ENCODE results near the gene LPA.
"Not testable (repeated sequence)": the region's sequence is repeated elsewhere in the genome, so short reads cannot be mapped to it uniquely, and the experiment has no call there.

LPA gene, protein sequence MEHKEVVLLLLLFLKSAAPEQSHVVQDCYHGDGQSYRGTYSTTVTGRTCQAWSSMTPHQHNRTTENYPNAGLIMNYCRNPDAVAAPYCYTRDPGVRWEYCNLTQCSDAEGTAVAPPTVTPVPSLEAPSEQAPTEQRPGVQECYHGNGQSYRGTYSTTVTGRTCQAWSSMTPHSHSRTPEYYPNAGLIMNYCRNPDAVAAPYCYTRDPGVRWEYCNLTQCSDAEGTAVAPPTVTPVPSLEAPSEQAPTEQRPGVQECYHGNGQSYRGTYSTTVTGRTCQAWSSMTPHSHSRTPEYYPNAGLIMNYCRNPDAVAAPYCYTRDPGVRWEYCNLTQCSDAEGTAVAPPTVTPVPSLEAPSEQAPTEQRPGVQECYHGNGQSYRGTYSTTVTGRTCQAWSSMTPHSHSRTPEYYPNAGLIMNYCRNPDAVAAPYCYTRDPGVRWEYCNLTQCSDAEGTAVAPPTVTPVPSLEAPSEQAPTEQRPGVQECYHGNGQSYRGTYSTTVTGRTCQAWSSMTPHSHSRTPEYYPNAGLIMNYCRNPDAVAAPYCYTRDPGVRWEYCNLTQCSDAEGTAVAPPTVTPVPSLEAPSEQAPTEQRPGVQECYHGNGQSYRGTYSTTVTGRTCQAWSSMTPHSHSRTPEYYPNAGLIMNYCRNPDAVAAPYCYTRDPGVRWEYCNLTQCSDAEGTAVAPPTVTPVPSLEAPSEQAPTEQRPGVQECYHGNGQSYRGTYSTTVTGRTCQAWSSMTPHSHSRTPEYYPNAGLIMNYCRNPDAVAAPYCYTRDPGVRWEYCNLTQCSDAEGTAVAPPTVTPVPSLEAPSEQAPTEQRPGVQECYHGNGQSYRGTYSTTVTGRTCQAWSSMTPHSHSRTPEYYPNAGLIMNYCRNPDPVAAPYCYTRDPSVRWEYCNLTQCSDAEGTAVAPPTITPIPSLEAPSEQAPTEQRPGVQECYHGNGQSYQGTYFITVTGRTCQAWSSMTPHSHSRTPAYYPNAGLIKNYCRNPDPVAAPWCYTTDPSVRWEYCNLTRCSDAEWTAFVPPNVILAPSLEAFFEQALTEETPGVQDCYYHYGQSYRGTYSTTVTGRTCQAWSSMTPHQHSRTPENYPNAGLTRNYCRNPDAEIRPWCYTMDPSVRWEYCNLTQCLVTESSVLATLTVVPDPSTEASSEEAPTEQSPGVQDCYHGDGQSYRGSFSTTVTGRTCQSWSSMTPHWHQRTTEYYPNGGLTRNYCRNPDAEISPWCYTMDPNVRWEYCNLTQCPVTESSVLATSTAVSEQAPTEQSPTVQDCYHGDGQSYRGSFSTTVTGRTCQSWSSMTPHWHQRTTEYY (N-terminal part only)

DNA sequence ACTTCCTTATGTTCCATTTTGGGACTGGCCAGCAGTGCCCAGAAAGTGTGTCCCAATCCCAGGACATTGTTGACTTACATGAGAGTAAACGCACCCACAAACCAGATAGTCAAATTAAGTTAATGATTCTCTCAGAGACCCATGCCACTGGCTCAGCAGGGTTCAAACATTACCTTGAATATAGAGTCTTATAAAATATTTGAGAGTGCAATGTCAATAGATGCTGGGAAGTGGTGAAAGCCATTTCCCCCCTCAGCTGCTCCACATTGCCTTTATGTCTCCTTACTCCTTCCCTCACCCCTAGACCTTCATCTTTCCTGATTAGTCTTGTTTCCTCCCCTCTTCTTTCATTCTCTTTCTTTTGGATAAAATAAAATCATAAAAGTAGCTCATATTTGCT is at the start of gene LPA:
TSS of gene LPA (minus strand) at position 78 of the 400 bp plus-strand sequence. CDS start at position 17, 61 bp downstream.
- not testable (repeated sequence) for DNase-seq (ENCODE audit: low read depth in 2 of 2); H3K4me3 ChIP-seq (replicated peaks in 1 of 2; ENCODE audit: low read depth in 2 of 2, low read length in 2 of 2)

DNA sequence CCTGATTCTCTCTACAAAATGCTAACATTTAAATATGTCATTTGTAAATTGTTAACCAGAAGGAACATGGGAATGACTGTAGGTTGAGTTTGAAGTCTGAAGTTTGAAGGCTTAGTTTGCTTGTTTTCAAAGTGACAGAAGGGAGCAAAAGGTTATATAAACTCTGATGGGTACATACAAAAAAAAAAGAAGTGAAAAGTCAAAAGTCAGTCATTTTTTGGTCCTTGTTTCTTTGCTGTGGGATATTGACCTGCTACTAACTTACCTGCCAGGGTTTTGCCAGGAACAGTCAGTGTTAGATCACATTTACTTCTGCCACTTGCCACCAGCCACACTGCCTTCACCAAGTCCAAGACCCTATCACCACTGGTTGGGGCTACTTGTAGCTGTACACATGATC is 44.9 kb upstream of the LPA start:
- not testable (repeated sequence) for DNase-seq (ENCODE audit: low read depth in 2 of 2); H3K4me3 ChIP-seq (replicated peaks in 1 of 2; ENCODE audit: low read depth in 2 of 2, low read length in 2 of 2)

DNA sequence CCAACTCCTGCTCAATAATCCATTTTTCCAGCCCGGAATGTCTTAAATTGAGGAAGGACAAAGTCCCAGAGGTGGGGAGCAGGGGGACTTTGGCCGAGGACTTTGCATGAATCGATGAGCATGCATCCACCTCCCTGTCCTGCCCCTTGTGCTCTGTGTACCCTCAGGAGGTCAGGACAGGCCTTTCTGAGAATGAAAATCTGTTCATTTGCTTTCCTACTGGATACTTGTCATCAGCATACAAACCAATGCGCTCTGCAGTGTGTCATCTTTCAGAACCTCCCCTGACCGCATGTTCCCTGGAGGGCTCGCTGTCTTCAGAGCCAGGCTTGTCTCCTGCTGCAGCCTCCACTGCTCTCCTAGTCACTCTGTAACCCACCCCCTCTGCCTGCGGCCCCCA is 40.6 kb upstream of the LPA start:
- DNase-seq (ENCODE audit: low read depth in 2 of 2); H3K4me3 ChIP-seq (replicated peaks in 1 of 2; ENCODE audit: low read depth in 2 of 2, low read length in 2 of 2): not testable (repeated sequence)

DNA sequence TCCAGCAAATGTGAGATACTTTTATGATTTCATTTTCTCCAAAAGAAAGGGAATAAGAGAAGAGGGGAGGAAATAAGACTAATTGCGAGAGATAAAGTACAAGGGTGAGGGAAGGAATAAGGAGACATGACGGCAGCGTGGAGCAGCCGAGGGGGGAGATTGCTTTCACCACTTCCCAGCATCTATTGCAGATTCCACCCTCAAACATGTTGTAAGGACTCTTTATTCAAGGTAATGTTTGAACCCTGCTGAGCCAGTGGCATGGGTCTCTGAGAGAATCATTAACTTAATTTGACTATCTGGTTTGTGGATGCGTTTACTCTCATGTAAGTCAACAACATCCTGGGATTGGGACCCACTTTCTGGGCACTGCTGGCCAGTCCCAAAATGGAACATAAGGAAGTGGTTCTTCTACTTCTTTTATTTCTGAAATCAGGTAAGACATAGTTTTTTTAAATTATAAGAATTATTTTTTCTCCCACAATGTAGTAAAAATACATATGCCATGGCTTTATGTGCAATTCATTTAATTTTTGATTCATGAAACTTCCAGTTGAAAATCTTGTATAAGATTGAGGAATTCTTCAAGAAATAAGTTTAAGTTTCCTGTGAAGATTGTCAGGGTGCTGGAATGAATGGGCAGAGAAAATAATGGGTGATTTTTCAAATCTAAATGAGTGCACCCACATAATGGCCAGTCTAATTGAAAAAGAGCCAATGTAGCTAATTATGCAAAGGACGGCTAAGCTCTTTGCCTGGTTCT is 38.0 kb upstream of the LPA start, which contains the start of gene PLG:
TSS of gene PLG (plus strand) at position 327 of the 763 bp plus-strand sequence. CDS start at position 388, 61 bp downstream.
- not testable (repeated sequence) for DNase-seq (ENCODE audit: low read depth in 2 of 2); H3K4me3 ChIP-seq (replicated peaks in 1 of 2; ENCODE audit: low read depth in 2 of 2, low read length in 2 of 2)

DNA sequence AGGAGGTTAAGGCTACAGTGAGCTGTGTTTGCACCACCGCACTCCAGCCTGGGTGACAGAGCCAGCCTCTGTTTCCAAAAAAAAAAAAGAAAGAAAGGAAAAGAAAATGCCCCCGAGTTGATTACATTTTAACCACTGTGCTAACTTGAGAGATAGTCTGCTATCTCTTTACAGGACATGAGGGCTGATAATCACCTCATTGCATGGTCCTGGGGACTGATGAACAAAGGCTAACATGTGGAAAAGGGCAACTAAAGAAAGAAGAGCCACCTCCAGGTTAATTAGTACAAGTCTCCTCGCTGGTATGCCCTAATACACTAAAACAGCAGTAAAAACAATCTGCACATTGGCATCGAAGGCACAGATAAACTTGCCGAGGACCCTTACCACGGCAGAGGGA is 33.8 kb upstream of the LPA start:
- TF ChIP-seq, protein P1, sequence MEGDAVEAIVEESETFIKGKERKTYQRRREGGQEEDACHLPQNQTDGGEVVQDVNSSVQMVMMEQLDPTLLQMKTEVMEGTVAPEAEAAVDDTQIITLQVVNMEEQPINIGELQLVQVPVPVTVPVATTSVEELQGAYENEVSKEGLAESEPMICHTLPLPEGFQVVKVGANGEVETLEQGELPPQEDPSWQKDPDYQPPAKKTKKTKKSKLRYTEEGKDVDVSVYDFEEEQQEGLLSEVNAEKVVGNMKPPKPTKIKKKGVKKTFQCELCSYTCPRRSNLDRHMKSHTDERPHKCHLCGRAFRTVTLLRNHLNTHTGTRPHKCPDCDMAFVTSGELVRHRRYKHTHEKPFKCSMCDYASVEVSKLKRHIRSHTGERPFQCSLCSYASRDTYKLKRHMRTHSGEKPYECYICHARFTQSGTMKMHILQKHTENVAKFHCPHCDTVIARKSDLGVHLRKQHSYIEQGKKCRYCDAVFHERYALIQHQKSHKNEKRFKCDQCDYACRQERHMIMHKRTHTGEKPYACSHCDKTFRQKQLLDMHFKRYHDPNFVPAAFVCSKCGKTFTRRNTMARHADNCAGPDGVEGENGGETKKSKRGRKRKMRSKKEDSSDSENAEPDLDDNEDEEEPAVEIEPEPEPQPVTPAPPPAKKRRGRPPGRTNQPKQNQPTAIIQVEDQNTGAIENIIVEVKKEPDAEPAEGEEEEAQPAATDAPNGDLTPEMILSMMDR (IDR thresholded peaks at IDR 0.05; ENCODE audit: low read depth, low read length): no peak
- no peak for DNase-seq (ENCODE audit: low read depth in 2 of 2)

DNA sequence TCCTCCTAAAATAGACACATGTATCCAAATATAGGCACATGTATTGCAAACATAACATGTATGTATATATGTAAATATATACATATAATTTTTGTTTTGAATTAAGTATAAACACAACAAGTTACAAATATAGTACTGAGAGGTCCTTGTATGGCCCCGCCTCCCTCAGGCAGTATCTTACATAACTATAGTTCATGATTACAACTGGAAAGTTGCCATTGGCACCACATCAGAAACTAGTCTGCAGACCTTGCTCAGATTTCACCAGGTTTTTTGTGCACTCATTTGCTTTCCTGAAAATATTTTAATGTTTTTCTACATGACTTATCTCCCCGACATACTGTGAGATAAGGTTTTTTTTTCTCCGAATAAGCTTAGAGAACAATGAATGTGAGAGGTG is 32.8 kb upstream of the LPA start:
- not testable (repeated sequence) for DNase-seq (ENCODE audit: low read depth in 2 of 2); H3K4me3 ChIP-seq (replicated peaks in 1 of 2; ENCODE audit: low read depth in 2 of 2, low read length in 2 of 2)

More for the DNA sequence above, 33.8 kb upstream of the LPA start:
- H3K4me3 ChIP-seq (replicated peaks in 1 of 2; ENCODE audit: low read depth in 2 of 2, low read length in 2 of 2): no peak overlapping the region

DNA sequence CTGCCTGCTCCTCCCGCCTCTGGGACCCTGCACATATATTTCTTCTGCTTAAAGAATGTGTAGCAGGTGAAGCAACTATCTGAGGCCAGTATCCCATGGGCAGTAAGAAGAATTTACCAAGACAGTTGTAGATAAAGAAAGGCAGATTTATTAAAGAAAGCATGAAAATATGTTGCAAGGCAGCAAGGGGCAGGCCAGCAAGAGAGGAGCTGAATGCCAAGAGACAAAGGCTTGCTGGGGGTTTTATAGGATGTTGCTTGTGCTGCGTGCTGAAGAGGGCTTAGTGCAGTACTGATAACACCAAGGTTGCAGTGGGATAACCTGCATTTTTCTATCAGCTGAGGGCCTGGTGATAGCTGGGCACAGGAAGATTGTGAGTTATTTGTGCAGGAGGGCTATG is 31.5 kb upstream of the LPA start:
- DNase-seq (ENCODE audit: low read depth in 2 of 2): not testable (repeated sequence)

DNA sequence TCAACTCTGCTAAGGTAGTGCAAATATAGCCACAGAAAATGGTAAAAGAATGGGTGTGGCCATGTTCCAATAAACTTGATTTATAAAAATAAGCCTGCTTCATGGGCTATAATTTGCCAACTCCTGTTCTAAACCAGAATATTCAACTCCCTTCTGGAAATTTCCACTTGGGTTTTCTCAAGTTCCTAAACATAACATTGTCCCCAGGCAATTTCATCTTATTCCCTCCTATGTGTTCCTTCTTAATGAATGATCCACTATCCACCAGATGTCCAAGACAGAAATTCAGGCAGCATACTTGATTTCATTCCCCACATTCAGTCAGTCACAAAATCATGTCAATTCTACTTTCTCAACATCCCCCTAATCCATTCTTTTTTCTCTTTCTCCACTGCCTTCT is 30.9 kb upstream of the LPA start:
- peak in 1 of 2 donors; percentile 12 for DNase-seq (ENCODE audit: low read depth in 2 of 2)
- H3K4me3 ChIP-seq (replicated peaks in 1 of 2; ENCODE audit: low read depth in 2 of 2, low read length in 2 of 2): not testable (repeated sequence)

More for the DNA sequence above, 31.5 kb upstream of the LPA start:
- not testable (repeated sequence) for H3K4me3 ChIP-seq (replicated peaks in 1 of 2; ENCODE audit: low read depth in 2 of 2, low read length in 2 of 2)

DNA sequence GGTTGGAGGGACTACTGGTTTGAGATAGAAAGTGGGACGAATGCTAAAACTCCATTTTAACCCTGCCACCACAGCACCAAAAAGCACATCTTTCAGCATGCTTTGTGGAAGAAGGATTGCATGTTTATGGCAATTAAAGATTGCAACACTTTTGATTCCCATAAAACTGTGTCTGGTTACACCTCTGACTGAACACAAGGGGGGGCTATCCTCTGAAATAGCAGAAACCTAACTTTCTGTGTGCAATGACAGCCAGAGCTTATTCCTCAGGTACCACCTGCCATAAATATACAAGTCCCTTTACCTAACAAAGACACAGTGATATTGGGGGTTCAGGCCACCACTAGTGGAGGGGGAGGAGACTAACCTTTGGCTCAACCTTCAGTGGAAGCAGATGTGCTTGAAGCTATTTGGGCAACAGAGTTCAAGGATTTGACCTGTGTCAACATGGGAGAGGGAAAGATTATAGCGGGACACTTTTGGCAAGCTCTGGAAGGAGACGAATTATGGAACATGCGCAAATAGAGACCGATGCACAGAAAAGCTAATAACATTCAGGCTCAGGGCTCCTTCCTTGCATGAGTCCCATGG is 28.4 kb upstream of the LPA start:
- TF ChIP-seq, protein P1 (IDR thresholded peaks at IDR 0.05; ENCODE audit: low read depth, low read length): no peak
- no peak for DNase-seq (ENCODE audit: low read depth in 2 of 2)
- no peak overlapping the region for H3K4me3 ChIP-seq (replicated peaks in 1 of 2; ENCODE audit: low read depth in 2 of 2, low read length in 2 of 2)

All from cardiac fibroblast (primary cell).